ENCODE measurements around the gene ADGRG3. TPM values are rescaled to one million over a fixed set of nuclear protein-coding genes. Genes with fewer than 3 reads are reported as not detected.
A peak's percentile ranks its signal among the peaks of the same experiment; 100 is the strongest.

The ADGRG3 gene
- total and polyA plus RNA-seq, 2 donors from 2014 or later, result 0.17 to 1.8 TPM

DNA sequence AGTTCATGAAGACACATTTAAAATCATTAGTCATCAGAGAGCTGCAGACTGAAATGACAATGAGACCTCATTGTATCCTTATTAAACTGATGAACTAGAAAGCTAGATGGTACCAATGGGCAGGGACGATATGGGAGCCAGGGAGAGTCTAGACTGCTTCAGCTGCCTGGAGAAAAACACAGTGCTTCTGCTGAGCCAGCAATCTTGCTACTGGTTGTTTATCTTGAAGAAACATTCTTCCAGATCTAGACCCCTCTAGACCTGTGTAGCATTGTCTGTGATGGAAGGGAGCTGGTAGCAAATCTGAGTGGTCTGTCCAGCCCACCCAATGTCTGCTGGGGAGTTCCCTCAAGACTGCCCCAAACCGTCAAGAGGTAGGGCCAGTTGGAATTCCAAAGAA is 24.5 kb downstream of the ADGRG3 start:
- intact Hi-C loops (cut with DNase I), result no loop called here
- Histone ChIP-seq H3K27me3 (ENCODE audit: control insufficient read depth, insufficient read depth, low read length) (no peaks in the 10 kb centered on the region), H3K4me3 (ENCODE audit: low read length in 3 of 3) (no peak overlapping the region), H3K27ac (ENCODE audit: low read depth in 2 of 2, low read length in 2 of 2) (no peak overlapping the region), H3K36me3 (ENCODE audit: control insufficient read depth in 2 of 3, insufficient read depth in 3 of 3, low read length in 3 of 3) (no peaks in the 10 kb centered on the region), H3K4me1 (ENCODE audit: control insufficient read depth in 2 of 3, insufficient read depth in 2 of 3, low read depth in 1 of 3, low read length in 3 of 3) (peaks cover 0 to 4% (median 0%) of the 10 kb centered on the region in 3 donors), H3K9ac (ENCODE audit: low read length in 3 of 3) (no peak overlapping the region), H3K9me3 (ENCODE audit: control insufficient read depth in 2 of 3, insufficient read depth in 1 of 3, low read length in 3 of 3) (no peaks in the 10 kb centered on the region)
- no peak for DNase-seq
- TF ChIP-seq, protein P1, sequence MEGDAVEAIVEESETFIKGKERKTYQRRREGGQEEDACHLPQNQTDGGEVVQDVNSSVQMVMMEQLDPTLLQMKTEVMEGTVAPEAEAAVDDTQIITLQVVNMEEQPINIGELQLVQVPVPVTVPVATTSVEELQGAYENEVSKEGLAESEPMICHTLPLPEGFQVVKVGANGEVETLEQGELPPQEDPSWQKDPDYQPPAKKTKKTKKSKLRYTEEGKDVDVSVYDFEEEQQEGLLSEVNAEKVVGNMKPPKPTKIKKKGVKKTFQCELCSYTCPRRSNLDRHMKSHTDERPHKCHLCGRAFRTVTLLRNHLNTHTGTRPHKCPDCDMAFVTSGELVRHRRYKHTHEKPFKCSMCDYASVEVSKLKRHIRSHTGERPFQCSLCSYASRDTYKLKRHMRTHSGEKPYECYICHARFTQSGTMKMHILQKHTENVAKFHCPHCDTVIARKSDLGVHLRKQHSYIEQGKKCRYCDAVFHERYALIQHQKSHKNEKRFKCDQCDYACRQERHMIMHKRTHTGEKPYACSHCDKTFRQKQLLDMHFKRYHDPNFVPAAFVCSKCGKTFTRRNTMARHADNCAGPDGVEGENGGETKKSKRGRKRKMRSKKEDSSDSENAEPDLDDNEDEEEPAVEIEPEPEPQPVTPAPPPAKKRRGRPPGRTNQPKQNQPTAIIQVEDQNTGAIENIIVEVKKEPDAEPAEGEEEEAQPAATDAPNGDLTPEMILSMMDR (IDR thresholded peaks at IDR 0.05; ENCODE audit: borderline replicate concordance, extremely low read depth, insufficient read depth), result no peak
- no peak for FAIRE-seq

DNA sequence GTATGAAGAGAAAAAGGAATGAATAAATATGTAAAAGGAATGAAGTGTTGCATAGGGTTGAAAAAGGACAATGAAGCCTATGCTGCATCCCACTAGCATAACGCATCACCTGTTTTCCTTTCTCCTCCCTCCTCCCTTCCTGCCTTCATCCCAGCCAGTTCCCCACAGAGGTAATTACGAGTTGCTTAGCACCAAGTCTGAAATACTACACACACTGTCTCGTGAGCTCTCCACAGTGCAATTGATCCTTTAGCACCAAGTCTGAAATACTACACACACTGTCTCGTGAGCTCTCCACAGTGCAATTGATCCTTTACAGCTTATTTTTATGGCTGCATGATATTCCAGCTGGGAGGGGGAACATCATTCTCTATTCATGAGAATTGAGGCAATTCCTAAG is 25.4 kb downstream of the ADGRG3 start:
- Histone ChIP-seq H3K9ac (ENCODE audit: low read length in 3 of 3) (no peak overlapping the region), H3K27me3 (ENCODE audit: control insufficient read depth, insufficient read depth, low read length) (no peaks in the 10 kb centered on the region), H3K4me1 (ENCODE audit: control insufficient read depth in 2 of 3, insufficient read depth in 2 of 3, low read depth in 1 of 3, low read length in 3 of 3) (peaks cover 0 to 4% (median 0%) of the 10 kb centered on the region in 3 donors), H3K36me3 (ENCODE audit: control insufficient read depth in 2 of 3, insufficient read depth in 3 of 3, low read length in 3 of 3) (no peaks in the 10 kb centered on the region), H3K27ac (ENCODE audit: low read depth in 2 of 2, low read length in 2 of 2) (no peak overlapping the region), H3K9me3 (ENCODE audit: control insufficient read depth in 2 of 3, insufficient read depth in 1 of 3, low read length in 3 of 3) (no peaks in the 10 kb centered on the region), H3K4me3 (ENCODE audit: low read length in 3 of 3) (no peak overlapping the region)
- intact Hi-C loops (cut with DNase I), result no loop called here
- DNase-seq (no peak), FAIRE-seq (no peak)
- TF ChIP-seq, protein P1 (IDR thresholded peaks at IDR 0.05; ENCODE audit: borderline replicate concordance, extremely low read depth, insufficient read depth), result no peak

DNA sequence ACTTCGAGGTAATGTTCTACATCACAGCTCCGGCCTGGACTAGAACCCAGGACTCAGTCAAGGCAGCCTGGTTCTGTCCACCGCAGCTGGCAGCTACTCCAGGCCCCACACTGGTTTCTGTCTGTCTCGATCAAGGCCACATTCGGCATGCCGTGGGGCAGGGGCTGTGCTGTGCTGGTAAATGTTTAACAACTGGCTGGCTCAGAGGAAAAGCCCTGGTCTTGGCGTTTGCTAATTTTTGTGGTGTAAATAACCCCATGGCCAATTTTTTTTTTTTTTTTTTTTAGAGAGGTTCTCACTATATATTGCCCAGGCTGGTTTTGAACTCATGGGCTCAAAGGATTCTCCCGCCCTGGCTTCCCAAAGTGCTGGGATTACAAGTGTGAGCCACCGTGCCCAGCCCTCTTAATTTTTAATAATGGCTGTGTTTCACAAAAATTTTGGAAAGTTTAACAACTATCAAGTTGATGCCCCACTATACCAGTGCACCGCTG is 26.2 kb downstream of the ADGRG3 start:
- no peak overlapping the region for H3K9ac ChIP-seq (ENCODE audit: low read length in 3 of 3)
- no peaks in the 10 kb centered on the region for H3K9me3 ChIP-seq (ENCODE audit: control insufficient read depth in 2 of 3, insufficient read depth in 1 of 3, low read length in 3 of 3)
- no peaks in the 10 kb centered on the region for H3K36me3 ChIP-seq (ENCODE audit: control insufficient read depth in 2 of 3, insufficient read depth in 3 of 3, low read length in 3 of 3)
- no peak for FAIRE-seq
- peaks cover 0 to 4% (median 0%) of the 10 kb centered on the region in 3 donors for H3K4me1 ChIP-seq (ENCODE audit: control insufficient read depth in 2 of 3, insufficient read depth in 2 of 3, low read depth in 1 of 3, low read length in 3 of 3)
- no peaks in the 10 kb centered on the region for H3K27me3 ChIP-seq (ENCODE audit: control insufficient read depth, insufficient read depth, low read length)
- H3K27ac ChIP-seq (ENCODE audit: low read depth in 2 of 2, low read length in 2 of 2), result no peak overlapping the region
- no peak overlapping the region for H3K4me3 ChIP-seq (ENCODE audit: low read length in 3 of 3)
- TF ChIP-seq, protein P1 (IDR thresholded peaks at IDR 0.05; ENCODE audit: borderline replicate concordance, extremely low read depth, insufficient read depth), result no peak
- peak in 2 of 5 donors; percentile 21 to 67 for DNase-seq
- intact Hi-C loops (cut with DNase I), result no loop called here

All from kidney (tissue), 14 donors.